ENCODE data around the gene ERC2.

DNA sequence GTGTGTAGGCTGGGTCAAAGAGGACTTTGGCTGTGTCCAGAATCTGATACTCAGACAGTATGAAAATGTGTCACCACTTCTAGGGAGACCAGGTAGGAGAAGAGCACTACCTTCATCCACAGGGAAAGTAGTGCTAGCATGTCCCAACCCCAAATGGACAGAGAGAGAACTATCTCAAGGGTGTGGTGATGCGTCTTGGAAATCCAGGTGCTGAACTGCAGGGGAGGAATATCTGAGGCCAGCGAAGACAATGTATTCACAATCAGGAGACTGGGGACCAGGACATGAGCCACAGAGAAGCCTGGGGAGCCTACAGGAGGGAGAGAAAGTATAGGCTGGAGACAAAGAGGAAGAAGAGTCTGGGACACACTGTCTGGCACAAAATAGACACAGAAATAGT lies 829.1 kb downstream of the ERC2 start:
- TF ChIP-seq POLR2AphosphoS5 (IDR thresholded peaks at IDR 0.05; ENCODE audit: insufficient read depth, low read depth, low read length) = no peak
- TF ChIP-seq, protein P1, sequence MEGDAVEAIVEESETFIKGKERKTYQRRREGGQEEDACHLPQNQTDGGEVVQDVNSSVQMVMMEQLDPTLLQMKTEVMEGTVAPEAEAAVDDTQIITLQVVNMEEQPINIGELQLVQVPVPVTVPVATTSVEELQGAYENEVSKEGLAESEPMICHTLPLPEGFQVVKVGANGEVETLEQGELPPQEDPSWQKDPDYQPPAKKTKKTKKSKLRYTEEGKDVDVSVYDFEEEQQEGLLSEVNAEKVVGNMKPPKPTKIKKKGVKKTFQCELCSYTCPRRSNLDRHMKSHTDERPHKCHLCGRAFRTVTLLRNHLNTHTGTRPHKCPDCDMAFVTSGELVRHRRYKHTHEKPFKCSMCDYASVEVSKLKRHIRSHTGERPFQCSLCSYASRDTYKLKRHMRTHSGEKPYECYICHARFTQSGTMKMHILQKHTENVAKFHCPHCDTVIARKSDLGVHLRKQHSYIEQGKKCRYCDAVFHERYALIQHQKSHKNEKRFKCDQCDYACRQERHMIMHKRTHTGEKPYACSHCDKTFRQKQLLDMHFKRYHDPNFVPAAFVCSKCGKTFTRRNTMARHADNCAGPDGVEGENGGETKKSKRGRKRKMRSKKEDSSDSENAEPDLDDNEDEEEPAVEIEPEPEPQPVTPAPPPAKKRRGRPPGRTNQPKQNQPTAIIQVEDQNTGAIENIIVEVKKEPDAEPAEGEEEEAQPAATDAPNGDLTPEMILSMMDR (IDR thresholded peaks at IDR 0.05; ENCODE audit: extremely low read depth in 1 of 2, insufficient read depth in 1 of 2, low read depth in 1 of 2, low read length in 2 of 2) = no peak
- TF ChIP-seq, protein P2, sequence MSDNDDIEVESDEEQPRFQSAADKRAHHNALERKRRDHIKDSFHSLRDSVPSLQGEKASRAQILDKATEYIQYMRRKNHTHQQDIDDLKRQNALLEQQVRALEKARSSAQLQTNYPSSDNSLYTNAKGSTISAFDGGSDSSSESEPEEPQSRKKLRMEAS (IDR thresholded peaks at IDR 0.05; ENCODE audit: insufficient read depth, insufficient read length) = no peak
- TF ChIP-seq JUN (IDR thresholded peaks at IDR 0.05; ENCODE audit: borderline replicate concordance, insufficient read depth, insufficient read length, low read depth) = no peak
